Measurements from ENCODE around the gene SDK2.

Gene SDK2

GRCh38 chr17:73551144-73551543 lies 93.1 kb downstream of the SDK2 start:
- DNase-seq: no peak

- DNase-seq: no peak
Observed at GRCh38 chr17:73550556-73550955, 93.7 kb downstream of the SDK2 start.

GRCh38 chr17:73549841-73550430 lies 94.3 kb downstream of the SDK2 start:
- no peak for DNase-seq

GRCh38 chr17:73548620-73549311 lies 95.5 kb downstream of the SDK2 start:
- DNase-seq: no peak

GRCh38 chr17:73547790-73548189 lies 96.5 kb downstream of the SDK2 start:
- no peak for DNase-seq

GRCh38 chr17:73546770-73547536 lies 97.3 kb downstream of the SDK2 start:
- no peak for DNase-seq

GRCh38 chr17:73546114-73546513 lies 98.1 kb downstream of the SDK2 start:
- DNase-seq: no peak

- DNase-seq: no peak
Observed at GRCh38 chr17:73545109-73546032, 98.9 kb downstream of the SDK2 start.

GRCh38 chr17:73544333-73544732 lies 99.9 kb downstream of the SDK2 start:
- no peak for DNase-seq

GRCh38 chr17:73542323-73542722 lies 101.9 kb downstream of the SDK2 start:
- DNase-seq: no peak

GRCh38 chr17:73541561-73541981 lies 102.7 kb downstream of the SDK2 start:
- no peak for DNase-seq

- peak; percentile 11 for DNase-seq
Observed at GRCh38 chr17:73541111-73541510, 103.1 kb downstream of the SDK2 start.

GRCh38 chr17:73539166-73539565 lies 105.1 kb downstream of the SDK2 start:
- DNase-seq: no peak

GRCh38 chr17:73538445-73538844 lies 105.8 kb downstream of the SDK2 start:
- no peak for DNase-seq

- no peak for DNase-seq
Observed at GRCh38 chr17:73536700-73537605, 107.3 kb downstream of the SDK2 start.

GRCh38 chr17:73535746-73536145 lies 108.5 kb downstream of the SDK2 start:
- no peak for DNase-seq

- no peak for DNase-seq
Observed at GRCh38 chr17:73534209-73534909, 109.9 kb downstream of the SDK2 start.

- DNase-seq: no peak
Observed at GRCh38 chr17:73533781-73534180, 110.5 kb downstream of the SDK2 start.

GRCh38 chr17:73533127-73533526 lies 111.1 kb downstream of the SDK2 start:
- DNase-seq: no peak

- DNase-seq: peak; percentile 26
Observed at GRCh38 chr17:73532421-73532901, 111.8 kb downstream of the SDK2 start.

GRCh38 chr17:73531158-73531557 lies 113.1 kb downstream of the SDK2 start:
- DNase-seq: no peak

All from SHP77 treated with DMSO at 0.1 percent for 48 hours (cell line).